ENCODE measurements around the gene RHBDL1. TPM values are rescaled to one million over a fixed set of nuclear protein-coding genes. Genes with fewer than 3 reads are reported as not detected.
A peak's percentile ranks its signal among the peaks of the same experiment; 100 is the strongest.

The RHBDL1 gene
- total and polyA plus RNA-seq, 9 of the 15 experiments (the other 6 are each of a cell fraction or from before 2014, with no cell fraction given): 0.03 to 5.6 (median 1.3) TPM; not detected in 1

GRCh38 chr16:684071-684794 lies 8.8 kb downstream of the RHBDL1 start, which contains the start of gene JMJD8 (continued):
- TF ChIP-seq MGA (IDR thresholded peaks at IDR 0.05): peak; percentile 63
- TF ChIP-seq ZBTB1 (CRISPR knock-in tag; IDR thresholded peaks at IDR 0.05; ENCODE audit: borderline replicate concordance, low read depth): no peak
- TF ChIP-seq THAP7 (CRISPR knock-in tag; IDR thresholded peaks at IDR 0.05): peak; percentile 63
- peak; percentile 71 for TF ChIP-seq HCFC1 (IDR thresholded peaks at IDR 0.05; ENCODE audit: low read depth, low read length)
- TF ChIP-seq MAX (CRISPR knock-in tag; IDR thresholded peaks at IDR 0.05): peak; percentile 67
- peak; percentile 63; the same call in 1 of the 2 replicates for TF ChIP-seq CREB3L1 (IDR thresholded peaks at IDR 0.05; ENCODE audit: borderline replicate concordance, low read depth)
- peak; percentile 67; the same call in 1 of the 2 replicates for TF ChIP-seq POLR2H (tag; IDR thresholded peaks at IDR 0.05; ENCODE audit: low read depth)
- TF ChIP-seq SOX6 (IDR thresholded peaks at IDR 0.05): no peak; the same call in 1 of the 2 replicates
- peak; percentile 65 for TF ChIP-seq RBBP5 (IDR thresholded peaks at IDR 0.05; ENCODE audit: borderline replicate concordance, insufficient read depth, low read length, poor library complexity, severe bottlenecking)
- peak; percentile 99 for TF ChIP-seq RBM22 (IDR thresholded peaks at IDR 0.05; ENCODE audit: low read depth, low read length, poor library complexity, severe bottlenecking)
- TF ChIP-seq SETDB1 (IDR thresholded peaks at IDR 0.05; ENCODE audit: low read length): no peak
- TF ChIP-seq BHLHE40 (IDR thresholded peaks at IDR 0.05; ENCODE audit: low read length): peak; percentile 57; the same call in 1 of the 2 replicates

Data from K562 (cell line).